Activated naive CD8-positive, alpha-beta T cell treated with anti-CD3 and anti-CD28 coated beads, Interleukin-2, amount 10 ng/mL, durations not matched to agents 7 days and 5 days (primary cell): ENCODE data around the gene GAMT. TPM values are rescaled to one million over a fixed set of nuclear protein-coding genes. Genes with fewer than 3 reads are reported as not detected.

Source experiments
- ATAC-seq: fragments of 150-1000 bp; cut with Tn5 transposase; one replicate; pipeline ENCODE4 v1.10.0; 2021; ENCODE audit warnings: low read depth, moderate library complexity
- POLR2A ChIA-PET: fragments of 350-600 bp; sonication (Branson Sonifier 250); formaldehyde crosslinking; loops from one replicate; lab custom pipeline; 2021; ENCODE audit warnings: antibody characterized with exemption; lab: Charles Lee
- DNase-seq: peaks from one replicate; pipeline ENCODE4 v3.0.0; 2021
- H3K27ac Mint-ChIP-seq: one replicate; pipeline ENCODE4 v1.8.0; 2022; ENCODE audit warnings: mild to moderate bottlenecking, mixed read lengths
- H3K27me3 Mint-ChIP-seq: one replicate; pipeline ENCODE4 v1.8.0; 2022; ENCODE audit warnings: mild to moderate bottlenecking, moderate library complexity, mixed read lengths
- H3K36me3 Mint-ChIP-seq: one replicate; pipeline ENCODE4 v1.8.0; 2021; ENCODE audit warnings: mild to moderate bottlenecking, mixed read lengths
- H3K4me1 Mint-ChIP-seq: one replicate; pipeline ENCODE4 v1.8.0; 2021; ENCODE audit warnings: mixed read lengths
- H3K4me3 Mint-ChIP-seq: one replicate; pipeline ENCODE4 v1.8.0; 2022; ENCODE audit warnings: mild to moderate bottlenecking, moderate library complexity, mixed read lengths
- H3K9me3 Mint-ChIP-seq: one replicate; pipeline ENCODE4 v1.8.0; 2021; ENCODE audit warnings: mixed read lengths
- total RNA-seq, 2 experiments: library from RNA; stranded (reverse); gene quantifications; one replicate each; pipeline ENCODE4 v1.2.3, GENCODE V29; 2021

Gene GAMT
- total RNA-seq, 2 experiments from 2014 or later = 17.9 to 18.9 TPM

DNA sequence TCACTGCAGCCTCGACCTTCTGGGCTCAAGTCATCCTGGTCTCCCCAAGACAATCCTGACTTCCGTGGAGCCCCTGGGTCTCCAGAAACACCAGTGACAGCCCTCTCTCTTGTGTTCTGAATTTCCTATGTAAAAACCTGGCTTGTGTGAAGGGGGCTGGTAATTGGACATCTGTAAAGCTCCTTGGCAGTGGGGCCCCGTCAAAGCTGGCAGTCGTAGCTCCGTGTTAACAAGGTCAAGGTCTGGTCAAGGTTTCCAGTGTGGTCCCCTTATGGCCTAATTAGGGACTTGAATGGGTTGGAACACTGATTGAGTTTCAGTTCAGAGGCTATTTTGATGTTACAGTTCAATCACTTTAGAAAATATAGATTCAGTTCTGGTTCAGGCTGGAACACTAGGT, 50.5 kb downstream of the GAMT start:
- Mint-ChIP-seq H3K9me3 (no peaks in the 10 kb centered on the region), H3K4me1 (peaks cover 5% of the 10 kb centered on the region), H3K36me3 (no peaks in the 10 kb centered on the region), H3K27ac (no peak overlapping the region), H3K27me3 (peaks cover 2% of the 10 kb centered on the region), H3K4me3 (no peak overlapping the region)
- POLR2A ChIA-PET = no interaction called here
- no peak for DNase-seq
- ATAC-seq = no peak

DNA sequence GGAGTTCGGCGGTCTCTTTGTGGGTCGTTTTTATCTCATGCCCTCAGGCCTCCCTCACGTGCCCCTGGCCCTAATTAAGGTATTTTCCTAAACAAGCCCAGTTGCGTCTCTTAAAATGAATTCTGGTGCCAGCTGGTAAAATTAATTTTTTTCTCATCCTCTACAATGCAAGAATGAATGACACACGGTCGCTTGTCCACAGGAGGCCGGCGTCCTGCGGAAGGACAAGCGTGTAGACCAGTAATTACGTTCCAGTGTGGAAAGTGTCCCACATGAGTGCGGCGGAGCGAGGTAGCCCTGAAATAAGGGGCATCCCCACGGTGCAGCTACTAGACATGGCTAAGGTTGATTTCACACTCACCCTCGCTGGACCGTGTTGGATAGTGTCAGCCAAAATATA, 52.1 kb downstream of the GAMT start:
- DNase-seq = no peak
- no peaks in the 10 kb centered on the region for H3K9me3 Mint-ChIP-seq
- ATAC-seq = no peak
- POLR2A ChIA-PET = interaction anchor here (0.7 kb wide), 1 partner anchor 305 kb away, joined by 4 read pairs; no protein-coding TSS in a partner anchor
- H3K36me3 Mint-ChIP-seq = no peaks in the 10 kb centered on the region
- H3K27ac Mint-ChIP-seq = no peak overlapping the region
- H3K4me1 Mint-ChIP-seq = peaks cover 3% of the 10 kb centered on the region
- H3K4me3 Mint-ChIP-seq = no peak overlapping the region
- peaks cover 2% of the 10 kb centered on the region for H3K27me3 Mint-ChIP-seq

Other genes with a start within 250 kb of the GAMT start
- gene SBNO2, start 227.3 kb downstream of the GAMT start, total RNA-seq = 10 to 100 TPM; 77.7 to 90.6 TPM
- 10 to 100 TPM; 87.1 to 87.2 TPM for gene STK11, start 195.8 kb downstream of the GAMT start, total RNA-seq
- under 1 TPM; 0.14 to 0.17 TPM for gene CBARP, start 163.5 kb downstream of the GAMT start, total RNA-seq
- gene ATP5F1D, start 159.8 kb downstream of the GAMT start, total RNA-seq = 100 to 1,000 TPM; 157 to 161 TPM
- 10 to 100 TPM; 75.2 to 80.7 TPM for gene MIDN, start 153.0 kb downstream of the GAMT start, total RNA-seq
- gene CIRBP, start 132.2 kb downstream of the GAMT start, total RNA-seq = 100 to 1,000 TPM; 327 to 342 TPM
- 10 to 100 TPM; 44.5 to 48.3 TPM for gene FAM174C, start 126.0 kb downstream of the GAMT start, total RNA-seq
- gene EFNA2, start 115.7 kb downstream of the GAMT start, total RNA-seq = not detected
- 100 to 1,000 TPM; 103 to 106 TPM for gene NDUFS7, start 17.6 kb downstream of the GAMT start, total RNA-seq
- gene DAZAP1, start 6.0 kb upstream of the GAMT start, total RNA-seq = 100 to 1,000 TPM; 214 to 217 TPM
- 1,000 to 10,000 TPM; 1,438 to 1,457 TPM for gene RPS15, start 36.9 kb upstream of the GAMT start, total RNA-seq
- under 1 TPM; 0.06 to 0.11 TPM for gene APC2, start 48.6 kb upstream of the GAMT start, total RNA-seq
- gene C19orf25, start 77.7 kb upstream of the GAMT start, total RNA-seq = 10 to 100 TPM; 48.0 to 51.2 TPM
- gene PCSK4, start 88.8 kb upstream of the GAMT start, total RNA-seq = 1 to 10 TPM; 6.7 to 9.7 TPM
- gene REEP6, start 89.6 kb upstream of the GAMT start, total RNA-seq = 1 to 10 TPM; 2.2 to 2.8 TPM
- gene ADAMTSL5, start 111.5 kb upstream of the GAMT start, total RNA-seq = 1 to 10 TPM; 1.8 to 2.1 TPM
- gene PLK5, start 122.5 kb upstream of the GAMT start, total RNA-seq = not detected
- 1 to 10 TPM; 7.0 to 7.8 TPM for gene MEX3D, start 166.8 kb upstream of the GAMT start, total RNA-seq
- gene MBD3, start 191.3 kb upstream of the GAMT start, total RNA-seq = 10 to 100 TPM; 68.9 to 72.7 TPM
- gene UQCR11, start 203.9 kb upstream of the GAMT start, total RNA-seq = 100 to 1,000 TPM; 176 to 181 TPM